Endodermal cell (in vitro differentiated cells): ENCODE data around the gene CALHM5. TPM values are rescaled to one million over a fixed set of nuclear protein-coding genes. Genes with fewer than 3 reads are reported as not detected.

Source experiments
- DNase-seq: peaks from one replicate; pipeline ENCODE4 v3.0.0-alpha.2; 2017
- H3K27ac ChIP-seq: 2 replicates; pipeline ENCODE4 v1.5.1; 2013; ENCODE audit warnings: mild to moderate bottlenecking, low read depth, low read length, moderate library complexity
- H3K27me3 ChIP-seq: 2 replicates; pipeline ENCODE4 v1.6.1; 2013; ENCODE audit warnings: mild to moderate bottlenecking, low read length, moderate library complexity; ENCODE audit not compliant: insufficient read depth, control insufficient read depth, poor library complexity, severe bottlenecking
- H3K36me3 ChIP-seq: 2 replicates; pipeline ENCODE4 v1.7.0; 2013; ENCODE audit warnings: mild to moderate bottlenecking, low read length, moderate library complexity; ENCODE audit not compliant: control insufficient read depth, insufficient read depth
- H3K4me1 ChIP-seq: one replicate; pipeline ENCODE4 v1.7.0; 2013; ENCODE audit warnings: low read length; ENCODE audit not compliant: control insufficient read depth, insufficient read depth
- H3K4me3 ChIP-seq: 2 replicates; pipeline ENCODE4 v1.5.1; 2013; ENCODE audit warnings: mild to moderate bottlenecking, low read length, moderate library complexity
- H3K9ac ChIP-seq: 2 replicates; pipeline ENCODE4 v1.6.1; 2013; ENCODE audit warnings: mild to moderate bottlenecking, low read length, moderate library complexity; ENCODE audit not compliant: poor library complexity, severe bottlenecking; ENCODE audit errors: extremely low read depth
- H3K9me3 ChIP-seq: 2 replicates; pipeline ENCODE4 v1.6.1; 2013; ENCODE audit warnings: mild to moderate bottlenecking, low read length, moderate library complexity; ENCODE audit not compliant: control insufficient read depth
- H3K27ac Mint-ChIP-seq: 2 replicates; pipeline ENCODE4 v1.8.0; 2020; ENCODE audit warnings: mixed read lengths
- H3K27me3 Mint-ChIP-seq: 2 replicates; pipeline ENCODE4 v1.8.0; 2021; ENCODE audit warnings: mild to moderate bottlenecking, mixed read lengths; ENCODE audit not compliant: insufficient read depth
- H3K36me3 Mint-ChIP-seq: 2 replicates; pipeline ENCODE4 v1.8.0; 2020; ENCODE audit warnings: low read depth, mixed read lengths
- H3K4me1 Mint-ChIP-seq: 2 replicates; pipeline ENCODE4 v1.8.0; 2020; ENCODE audit warnings: mixed read lengths
- H3K4me3 Mint-ChIP-seq: 2 replicates; pipeline ENCODE4 v1.8.0; 2020; ENCODE audit warnings: mild to moderate bottlenecking, moderate library complexity, mixed read lengths
- H3K9me3 Mint-ChIP-seq: 2 replicates; pipeline ENCODE4 v1.8.0; 2020; ENCODE audit warnings: mild to moderate bottlenecking, mixed read lengths
- WGBS, 2 experiments: methylation state at CpG; one replicate each; pipeline versions ENCODE4 v1.1.5 to v1.1.7; 2013; ENCODE audit warnings: missing lambda C conversion rate in 2 of 2, mixed read lengths in 1 of 2; ENCODE audit not compliant: insufficient coverage in 1 of 2, insufficient read length in 1 of 2; 5-methylcytosine and 5-hydroxymethylcytosine counted together
- total RNA-seq, 2 donors: library from RNA; stranded (reverse); fragmentation: NEBNext Ultra II Directional in 1 of 2; extraction: Animal tissue kit (Norgen Biotek cat#: 25700) in 1 of 2; gene quantifications; 2 replicates in 1 of 2; 3 replicates in 1 of 2; pipeline ENCODE4 v1.2.1, GENCODE V29; 2021
- TF ChIP-seq, protein P1 (sequence below): fragments of 200-600 bp; sonication (generic); conservative IDR thresholded peaks from 2 replicates; pipeline ENCODE4 v1.5.0; 2021; ENCODE audit warnings: antibody characterized with exemption, mild to moderate bottlenecking

Gene CALHM5
- total RNA-seq, 2 donors from 2014 or later, result 0.18 to 0.20 TPM

DNA sequence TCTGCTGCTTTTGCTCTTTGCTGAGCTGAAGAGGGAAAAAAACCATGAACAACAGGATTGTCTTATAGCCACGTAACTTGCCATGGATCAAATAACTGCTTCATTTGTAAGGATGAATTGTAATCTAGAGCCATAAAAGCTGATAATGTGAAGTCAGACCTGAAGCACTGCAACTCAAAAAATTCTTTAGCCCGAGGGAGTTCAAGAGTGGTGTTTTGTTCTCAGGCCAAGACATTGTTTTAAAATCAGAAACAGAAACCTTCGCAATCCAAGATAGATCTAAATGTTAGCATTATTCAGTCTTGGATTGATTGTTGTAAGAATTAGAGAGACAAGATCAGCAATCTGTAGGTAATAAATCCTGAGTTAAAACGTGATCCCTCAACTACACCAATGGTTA, 34.2 kb downstream of the CALHM5 start, which contains the start of gene TRAPPC3L:
TSS of gene TRAPPC3L (minus strand) at position 34 of the 400 bp plus-strand sequence. CDS start 170 bp downstream, outside the sequence.
- TF ChIP-seq, protein P1, sequence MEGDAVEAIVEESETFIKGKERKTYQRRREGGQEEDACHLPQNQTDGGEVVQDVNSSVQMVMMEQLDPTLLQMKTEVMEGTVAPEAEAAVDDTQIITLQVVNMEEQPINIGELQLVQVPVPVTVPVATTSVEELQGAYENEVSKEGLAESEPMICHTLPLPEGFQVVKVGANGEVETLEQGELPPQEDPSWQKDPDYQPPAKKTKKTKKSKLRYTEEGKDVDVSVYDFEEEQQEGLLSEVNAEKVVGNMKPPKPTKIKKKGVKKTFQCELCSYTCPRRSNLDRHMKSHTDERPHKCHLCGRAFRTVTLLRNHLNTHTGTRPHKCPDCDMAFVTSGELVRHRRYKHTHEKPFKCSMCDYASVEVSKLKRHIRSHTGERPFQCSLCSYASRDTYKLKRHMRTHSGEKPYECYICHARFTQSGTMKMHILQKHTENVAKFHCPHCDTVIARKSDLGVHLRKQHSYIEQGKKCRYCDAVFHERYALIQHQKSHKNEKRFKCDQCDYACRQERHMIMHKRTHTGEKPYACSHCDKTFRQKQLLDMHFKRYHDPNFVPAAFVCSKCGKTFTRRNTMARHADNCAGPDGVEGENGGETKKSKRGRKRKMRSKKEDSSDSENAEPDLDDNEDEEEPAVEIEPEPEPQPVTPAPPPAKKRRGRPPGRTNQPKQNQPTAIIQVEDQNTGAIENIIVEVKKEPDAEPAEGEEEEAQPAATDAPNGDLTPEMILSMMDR, result no peak
- peaks cover 9% of the 10 kb centered on the region for H3K27me3 ChIP-seq
- Mint-ChIP-seq H3K4me1 (no peaks in the 10 kb centered on the region), H3K4me3 (no peak within 1 kb of the TSS), H3K36me3 (no peaks in the 10 kb centered on the region), H3K27me3 (no peaks in the 10 kb centered on the region), H3K27ac (no peak within 1 kb of the TSS), H3K9me3 (no peaks in the 10 kb centered on the region)
- no peak within 1 kb of the TSS for H3K9ac ChIP-seq
- 93 to 100% methylated on average over 3 of the region's 4 CpGs for WGBS, 2 experiments
- no peak within 1 kb of the TSS for H3K27ac ChIP-seq
- no peaks in the 10 kb centered on the region for H3K4me1 ChIP-seq
- DNase-seq, result no peak
- H3K9me3 ChIP-seq, result no peaks in the 10 kb centered on the region
- no peak within 1 kb of the TSS for H3K4me3 ChIP-seq
- H3K36me3 ChIP-seq, result no peaks in the 10 kb centered on the region

- no peaks in the 10 kb centered on the region for H3K4me1 ChIP-seq
- H3K27me3 ChIP-seq, result peaks cover 9% of the 10 kb centered on the region
- H3K36me3 ChIP-seq, result no peaks in the 10 kb centered on the region
- WGBS, 2 experiments, result 78 to 81% methylated on average over 5 to 6 of the region's 6 CpGs
- no peak overlapping the region for H3K27ac Mint-ChIP-seq
- no peak overlapping the region for H3K4me3 Mint-ChIP-seq
- H3K9me3 ChIP-seq, result no peaks in the 10 kb centered on the region
- DNase-seq, result no peak
- no peak overlapping the region for H3K4me3 ChIP-seq
- no peaks in the 10 kb centered on the region for H3K9me3 Mint-ChIP-seq
- no peaks in the 10 kb centered on the region for H3K4me1 Mint-ChIP-seq
- H3K27ac ChIP-seq, result no peak overlapping the region
- H3K27me3 Mint-ChIP-seq, result peaks cover 1% of the 10 kb centered on the region
- TF ChIP-seq, protein P1, result no peak
- H3K36me3 Mint-ChIP-seq, result no peaks in the 10 kb centered on the region
- no peak overlapping the region for H3K9ac ChIP-seq
Observed at GRCh38 chr6:116547358-116547757, 35.9 kb downstream of the CALHM5 start.

DNA sequence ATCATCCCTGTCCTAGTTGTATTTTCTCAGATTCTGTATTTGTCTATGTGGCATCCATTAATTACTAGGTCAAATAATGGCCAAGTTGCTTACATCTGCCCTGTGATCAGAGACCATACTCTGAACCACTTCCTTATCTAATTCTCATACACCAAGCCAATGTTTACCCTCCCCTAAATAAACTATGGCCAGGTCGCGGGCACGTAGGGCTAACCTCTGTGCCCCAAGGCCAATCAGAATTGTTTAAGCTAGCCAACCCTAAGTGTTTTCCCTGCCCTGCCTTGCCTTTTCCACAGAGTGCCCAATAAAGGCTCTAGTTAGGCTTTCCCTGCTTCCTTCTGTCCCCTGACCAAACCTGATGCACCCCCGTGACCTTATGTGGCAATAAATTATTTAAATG, 39.4 kb downstream of the CALHM5 start:
- TF ChIP-seq, protein P1, result no peak
- no peaks in the 10 kb centered on the region for H3K27me3 ChIP-seq
- no peak for DNase-seq
- H3K4me1 ChIP-seq, result no peaks in the 10 kb centered on the region
- no peak overlapping the region for H3K9ac ChIP-seq
- Mint-ChIP-seq H3K9me3 (no peaks in the 10 kb centered on the region), H3K27me3 (peaks cover 6% of the 10 kb centered on the region), H3K4me1 (no peaks in the 10 kb centered on the region), H3K36me3 (no peaks in the 10 kb centered on the region), H3K4me3 (no peak overlapping the region), H3K27ac (no peak overlapping the region)
- no peaks in the 10 kb centered on the region for H3K36me3 ChIP-seq
- no peak overlapping the region for H3K27ac ChIP-seq
- no peak overlapping the region for H3K4me3 ChIP-seq
- 75 to 84% methylated on average over 4 of the region's 4 CpGs for WGBS, 2 experiments
- no peaks in the 10 kb centered on the region for H3K9me3 ChIP-seq
